ENCODE results near the gene TM9SF4.

TM9SF4 gene

GRCh38 chr20:32080783-32081182 is 28.7 kb upstream of the TM9SF4 start:
- H3K4me1 ChIP-seq (ENCODE audit: control insufficient read depth in 1 of 2, insufficient read depth in 2 of 2, low read length in 2 of 2): no peaks in the 10 kb centered on the region
- H3K79me2 ChIP-seq (ENCODE audit: control insufficient read depth, insufficient read depth, low read length, poor library complexity): no peaks in the 10 kb centered on the region
- H2BK120ac ChIP-seq (ENCODE audit: insufficient read depth, low read length, poor library complexity): no peak overlapping the region
- H2BK5ac ChIP-seq (ENCODE audit: low read depth, low read length, poor library complexity): no peak overlapping the region
- no peak overlapping the region for H2BK12ac ChIP-seq (ENCODE audit: low read length)
- H3K79me1 ChIP-seq (ENCODE audit: low read length): no peaks in the 10 kb centered on the region
- H3K36me3 ChIP-seq (ENCODE audit: control insufficient read depth in 1 of 2, insufficient read depth in 2 of 2, low read length in 2 of 2): no peaks in the 10 kb centered on the region
- H3K4me3 ChIP-seq (ENCODE audit: low read depth, low read length): no peak overlapping the region
- H2AK5ac ChIP-seq (ENCODE audit: low read length): no peak overlapping the region
- H3K18ac ChIP-seq (ENCODE audit: low read length): no peak overlapping the region
- no CpG with 5 or more reads among the region's 3 CpGs for WGBS (ENCODE audit: extremely low coverage, insufficient coverage, insufficient read length)
- no peak overlapping the region for H4K91ac ChIP-seq (ENCODE audit: low read depth, low read length)
- H4K12ac ChIP-seq (ENCODE audit: low read depth, low read length): no peak overlapping the region
- no peak overlapping the region for H3K27ac ChIP-seq (ENCODE audit: low read depth, low read length)
- no peak overlapping the region for H4K8ac ChIP-seq (ENCODE audit: low read depth, low read length)
- no peak overlapping the region for H2AFZ ChIP-seq (ENCODE audit: insufficient read depth, low read length, poor library complexity)
- no peaks in the 10 kb centered on the region for H3K27me3 ChIP-seq (ENCODE audit: insufficient read depth, low read length)
- no peak overlapping the region for H3K4ac ChIP-seq (ENCODE audit: low read depth, low read length)
- H3K9me3 ChIP-seq (ENCODE audit: insufficient read depth, low read depth, low read length): peaks cover 1% of the 10 kb centered on the region
- no peak overlapping the region for H3K23ac ChIP-seq (ENCODE audit: low read length)
- no peak overlapping the region for H3K4me2 ChIP-seq (ENCODE audit: low read length)
- no peak for DNase-seq
- no peak overlapping the region for H3K9ac ChIP-seq (ENCODE audit: low read length)
- no peak overlapping the region for H3K14ac ChIP-seq (ENCODE audit: low read length)

- Histone ChIP-seq H3K4me3 (ENCODE audit: low read depth, low read length) (no peak overlapping the region), H4K12ac (ENCODE audit: low read depth, low read length) (no peak overlapping the region), H3K4me1 (ENCODE audit: control insufficient read depth in 1 of 2, insufficient read depth in 2 of 2, low read length in 2 of 2) (no peaks in the 10 kb centered on the region), H2BK12ac (ENCODE audit: low read length) (no peak overlapping the region), H3K18ac (ENCODE audit: low read length) (no peak overlapping the region), H2AFZ (ENCODE audit: insufficient read depth, low read length, poor library complexity) (no peak overlapping the region), H3K79me1 (ENCODE audit: low read length) (no peaks in the 10 kb centered on the region), H3K4me2 (ENCODE audit: low read length) (no peak overlapping the region), H2BK5ac (ENCODE audit: low read depth, low read length, poor library complexity) (no peak overlapping the region), H3K27ac (ENCODE audit: low read depth, low read length) (no peak overlapping the region), H4K91ac (ENCODE audit: low read depth, low read length) (no peak overlapping the region), H3K23ac (ENCODE audit: low read length) (no peak overlapping the region), H3K79me2 (ENCODE audit: control insufficient read depth, insufficient read depth, low read length, poor library complexity) (no peaks in the 10 kb centered on the region), H3K14ac (ENCODE audit: low read length) (no peak overlapping the region), H3K9me3 (ENCODE audit: insufficient read depth, low read depth, low read length) (no peaks in the 10 kb centered on the region), H3K36me3 (ENCODE audit: control insufficient read depth in 1 of 2, insufficient read depth in 2 of 2, low read length in 2 of 2) (no peaks in the 10 kb centered on the region), H3K27me3 (ENCODE audit: insufficient read depth, low read length) (no peaks in the 10 kb centered on the region), H4K8ac (ENCODE audit: low read depth, low read length) (no peak overlapping the region), H3K4ac (ENCODE audit: low read depth, low read length) (no peak overlapping the region), H2BK120ac (ENCODE audit: insufficient read depth, low read length, poor library complexity) (no peak overlapping the region), H2AK5ac (ENCODE audit: low read length) (no peak overlapping the region), H3K9ac (ENCODE audit: low read length) (no peak overlapping the region)
- no CpG with 5 or more reads among the region's 6 CpGs for WGBS (ENCODE audit: extremely low coverage, insufficient coverage, insufficient read length)
- DNase-seq: no peak
These were observed 26.0 kb upstream of the TM9SF4 start for GRCh38 chr20:32083469-32083868.

- no peak overlapping the region for H2BK12ac ChIP-seq (ENCODE audit: low read length)
- no CpG with 5 or more reads among the region's 3 CpGs for WGBS (ENCODE audit: extremely low coverage, insufficient coverage, insufficient read length)
These were observed 22.4 kb upstream of the TM9SF4 start for GRCh38 chr20:32087070-32087469.

DNA sequence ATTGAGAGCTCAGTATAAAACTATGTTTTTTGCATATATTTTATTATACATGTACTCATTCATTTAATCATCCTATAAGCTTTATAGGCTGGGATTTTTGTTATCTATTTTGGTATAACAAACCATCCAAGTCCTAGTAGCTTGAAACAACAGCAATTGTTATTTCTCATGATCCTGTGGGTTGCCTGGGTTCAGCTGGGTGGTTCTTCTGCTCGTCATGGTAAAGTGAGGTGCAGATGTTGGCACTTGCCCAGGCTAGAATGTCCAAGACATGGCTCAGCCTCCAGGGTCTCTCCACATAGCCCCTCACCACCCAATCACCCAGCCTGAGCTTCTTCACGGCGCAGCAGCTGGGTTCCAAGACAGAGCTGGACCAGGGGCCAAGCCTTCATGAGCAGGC is 20.8 kb upstream of the TM9SF4 start:
- Histone ChIP-seq H3K4ac (ENCODE audit: low read depth, low read length) (no peak overlapping the region), H3K4me1 (ENCODE audit: control insufficient read depth in 1 of 2, insufficient read depth in 2 of 2, low read length in 2 of 2) (no peaks in the 10 kb centered on the region), H3K23ac (ENCODE audit: low read length) (no peak overlapping the region), H2AFZ (ENCODE audit: insufficient read depth, low read length, poor library complexity) (no peak overlapping the region), H2AK5ac (ENCODE audit: low read length) (no peak overlapping the region), H3K27ac (ENCODE audit: low read depth, low read length) (no peak overlapping the region), H3K36me3 (ENCODE audit: control insufficient read depth in 1 of 2, insufficient read depth in 2 of 2, low read length in 2 of 2) (no peaks in the 10 kb centered on the region), H3K79me1 (ENCODE audit: low read length) (no peaks in the 10 kb centered on the region), H2BK120ac (ENCODE audit: insufficient read depth, low read length, poor library complexity) (no peak overlapping the region), H3K9ac (ENCODE audit: low read length) (no peak overlapping the region), H4K12ac (ENCODE audit: low read depth, low read length) (no peak overlapping the region), H2BK12ac (ENCODE audit: low read length) (no peak overlapping the region), H3K27me3 (ENCODE audit: insufficient read depth, low read length) (no peaks in the 10 kb centered on the region), H2BK5ac (ENCODE audit: low read depth, low read length, poor library complexity) (no peak overlapping the region), H3K4me2 (ENCODE audit: low read length) (no peak overlapping the region), H3K9me3 (ENCODE audit: insufficient read depth, low read depth, low read length) (no peaks in the 10 kb centered on the region), H3K18ac (ENCODE audit: low read length) (no peak overlapping the region), H4K8ac (ENCODE audit: low read depth, low read length) (no peak overlapping the region), H4K91ac (ENCODE audit: low read depth, low read length) (no peak overlapping the region), H3K14ac (ENCODE audit: low read length) (no peak overlapping the region), H3K79me2 (ENCODE audit: control insufficient read depth, insufficient read depth, low read length, poor library complexity) (no peaks in the 10 kb centered on the region), H3K4me3 (ENCODE audit: low read depth, low read length) (no peak overlapping the region)
- no peak for DNase-seq
- no CpG with 5 or more reads among the region's 3 CpGs for WGBS (ENCODE audit: extremely low coverage, insufficient coverage, insufficient read length)

More at GRCh38 chr20:32087070-32087469, 22.4 kb upstream of the TM9SF4 start:
- no peak overlapping the region for H2BK5ac ChIP-seq (ENCODE audit: low read depth, low read length, poor library complexity)
- no peak overlapping the region for H2AK5ac ChIP-seq (ENCODE audit: low read length)
- no peaks in the 10 kb centered on the region for H3K79me1 ChIP-seq (ENCODE audit: low read length)
- H4K12ac ChIP-seq (ENCODE audit: low read depth, low read length): no peak overlapping the region
- no peak overlapping the region for H2BK120ac ChIP-seq (ENCODE audit: insufficient read depth, low read length, poor library complexity)
- no peak overlapping the region for H3K23ac ChIP-seq (ENCODE audit: low read length)
- H3K4me3 ChIP-seq (ENCODE audit: low read depth, low read length): no peak overlapping the region
- no peak overlapping the region for H3K4ac ChIP-seq (ENCODE audit: low read depth, low read length)
- H3K27me3 ChIP-seq (ENCODE audit: insufficient read depth, low read length): no peaks in the 10 kb centered on the region
- H4K91ac ChIP-seq (ENCODE audit: low read depth, low read length): no peak overlapping the region
- no peak overlapping the region for H3K4me2 ChIP-seq (ENCODE audit: low read length)
- H2AFZ ChIP-seq (ENCODE audit: insufficient read depth, low read length, poor library complexity): no peak overlapping the region
- no peaks in the 10 kb centered on the region for H3K9me3 ChIP-seq (ENCODE audit: insufficient read depth, low read depth, low read length)
- no peaks in the 10 kb centered on the region for H3K4me1 ChIP-seq (ENCODE audit: control insufficient read depth in 1 of 2, insufficient read depth in 2 of 2, low read length in 2 of 2)
- no peaks in the 10 kb centered on the region for H3K36me3 ChIP-seq (ENCODE audit: control insufficient read depth in 1 of 2, insufficient read depth in 2 of 2, low read length in 2 of 2)
- H3K9ac ChIP-seq (ENCODE audit: low read length): no peak overlapping the region
- no peak for DNase-seq
- H4K8ac ChIP-seq (ENCODE audit: low read depth, low read length): no peak overlapping the region
- no peak overlapping the region for H3K14ac ChIP-seq (ENCODE audit: low read length)
- no peak overlapping the region for H3K18ac ChIP-seq (ENCODE audit: low read length)
- H3K79me2 ChIP-seq (ENCODE audit: control insufficient read depth, insufficient read depth, low read length, poor library complexity): no peaks in the 10 kb centered on the region
- no peak overlapping the region for H3K27ac ChIP-seq (ENCODE audit: low read depth, low read length)
